NB4 (cell line): ENCODE results near the gene TIGAR.

Source experiments
- MYC ChIP-seq: IDR thresholded peaks from 2 replicates; pipeline ENCODE4 v1.6.1; 2011; ENCODE audit warnings: low read depth, low read length
- POLR2A ChIP-seq: IDR thresholded peaks from 2 replicates; pipeline ENCODE4 v1.6.1; 2011; ENCODE audit warnings: mild to moderate bottlenecking; ENCODE audit not compliant: insufficient read length; ENCODE audit errors: extremely low read depth
- TF ChIP-seq, protein P1 (sequence below): IDR thresholded peaks from one replicate; pipeline ENCODE4 v1.5.1; 2012; ENCODE audit warnings: low read depth, low read length

DNA sequence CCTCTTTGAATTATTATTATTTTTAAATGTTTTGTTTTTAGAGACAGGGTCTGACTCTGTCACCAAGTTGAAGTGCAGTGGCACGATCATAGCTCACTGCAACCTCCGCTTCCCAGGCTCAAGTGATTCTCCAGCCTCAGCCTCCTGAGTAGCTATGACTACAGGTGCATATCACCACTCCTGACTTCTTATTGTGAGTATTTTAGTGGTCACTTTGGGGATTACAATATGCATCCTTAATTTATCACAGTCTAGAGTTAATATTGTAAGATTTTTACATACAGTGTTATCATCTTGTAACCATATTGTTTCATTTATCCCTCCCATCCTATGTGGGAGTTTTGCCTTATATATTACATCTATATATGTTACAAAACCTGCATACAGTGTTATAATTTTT is 45.1 kb downstream of the TIGAR start:
- TF ChIP-seq, protein P1, sequence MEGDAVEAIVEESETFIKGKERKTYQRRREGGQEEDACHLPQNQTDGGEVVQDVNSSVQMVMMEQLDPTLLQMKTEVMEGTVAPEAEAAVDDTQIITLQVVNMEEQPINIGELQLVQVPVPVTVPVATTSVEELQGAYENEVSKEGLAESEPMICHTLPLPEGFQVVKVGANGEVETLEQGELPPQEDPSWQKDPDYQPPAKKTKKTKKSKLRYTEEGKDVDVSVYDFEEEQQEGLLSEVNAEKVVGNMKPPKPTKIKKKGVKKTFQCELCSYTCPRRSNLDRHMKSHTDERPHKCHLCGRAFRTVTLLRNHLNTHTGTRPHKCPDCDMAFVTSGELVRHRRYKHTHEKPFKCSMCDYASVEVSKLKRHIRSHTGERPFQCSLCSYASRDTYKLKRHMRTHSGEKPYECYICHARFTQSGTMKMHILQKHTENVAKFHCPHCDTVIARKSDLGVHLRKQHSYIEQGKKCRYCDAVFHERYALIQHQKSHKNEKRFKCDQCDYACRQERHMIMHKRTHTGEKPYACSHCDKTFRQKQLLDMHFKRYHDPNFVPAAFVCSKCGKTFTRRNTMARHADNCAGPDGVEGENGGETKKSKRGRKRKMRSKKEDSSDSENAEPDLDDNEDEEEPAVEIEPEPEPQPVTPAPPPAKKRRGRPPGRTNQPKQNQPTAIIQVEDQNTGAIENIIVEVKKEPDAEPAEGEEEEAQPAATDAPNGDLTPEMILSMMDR: no peak
- TF ChIP-seq POLR2A (no peak), MYC (no peak)
